Embryonic facial prominence (tissue), 1 donor: ENCODE results near the gene PIP5K1B.

Experiments
- DNase-seq: peaks from one replicate; pipeline ENCODE4 v3.0.0-alpha.2; 2016; ENCODE audit errors: extremely low spot score

PIP5K1B gene

GRCh38 chr9:68953771-68954170 is 248.7 kb downstream of the PIP5K1B start:
- no peak for DNase-seq

DNA sequence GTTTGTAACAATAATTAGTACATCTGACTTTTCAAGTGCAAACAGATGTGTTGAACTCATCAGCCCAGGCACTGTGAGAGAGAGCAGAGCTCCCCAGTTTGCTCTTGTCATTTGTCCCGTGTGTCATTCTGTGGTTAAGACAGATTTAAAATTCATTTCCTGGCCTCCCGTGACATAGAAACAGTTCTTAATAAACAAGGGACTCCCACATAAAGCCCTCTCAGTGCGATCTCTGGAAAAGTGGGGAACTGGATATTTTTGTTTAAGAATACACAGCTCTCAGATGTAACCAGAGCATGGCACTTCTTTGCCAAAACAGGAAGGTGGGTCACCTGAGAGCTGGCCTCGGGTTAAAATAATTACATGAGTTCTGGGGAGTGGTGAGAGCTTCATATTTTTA is 250.3 kb downstream of the PIP5K1B start:
- no peak for DNase-seq

- no peak for DNase-seq
Measured at GRCh38 chr9:68957479-68957878, 252.4 kb downstream of the PIP5K1B start.

GRCh38 chr9:68961587-68961986 is 256.5 kb downstream of the PIP5K1B start:
- no peak for DNase-seq

- DNase-seq, result no peak
Measured at GRCh38 chr9:68963416-68963815, 258.4 kb downstream of the PIP5K1B start.

DNA sequence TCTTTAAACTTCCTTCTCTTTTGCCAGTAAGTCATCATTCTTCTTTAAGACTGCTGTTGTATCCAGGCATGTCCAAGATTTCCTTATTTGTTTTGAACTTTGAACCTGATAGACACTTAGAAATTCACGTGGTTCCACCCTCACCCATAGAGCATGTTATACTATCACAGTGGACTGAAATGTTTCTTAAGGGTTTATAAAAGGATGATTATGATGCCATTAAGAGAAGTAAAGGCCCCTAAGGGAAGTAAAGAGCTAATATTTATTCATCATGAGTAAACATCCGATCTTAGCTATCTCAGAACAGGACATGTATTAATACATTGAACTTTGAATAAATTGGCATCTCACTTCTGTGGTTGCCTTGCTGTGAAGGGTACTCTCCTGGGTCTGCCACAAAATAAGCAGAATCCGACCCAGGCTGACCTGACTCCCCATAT is 259.1 kb downstream of the PIP5K1B start:
- DNase-seq, result no peak

- no peak for DNase-seq
Measured at GRCh38 chr9:68964765-68965164, 259.7 kb downstream of the PIP5K1B start.

DNA sequence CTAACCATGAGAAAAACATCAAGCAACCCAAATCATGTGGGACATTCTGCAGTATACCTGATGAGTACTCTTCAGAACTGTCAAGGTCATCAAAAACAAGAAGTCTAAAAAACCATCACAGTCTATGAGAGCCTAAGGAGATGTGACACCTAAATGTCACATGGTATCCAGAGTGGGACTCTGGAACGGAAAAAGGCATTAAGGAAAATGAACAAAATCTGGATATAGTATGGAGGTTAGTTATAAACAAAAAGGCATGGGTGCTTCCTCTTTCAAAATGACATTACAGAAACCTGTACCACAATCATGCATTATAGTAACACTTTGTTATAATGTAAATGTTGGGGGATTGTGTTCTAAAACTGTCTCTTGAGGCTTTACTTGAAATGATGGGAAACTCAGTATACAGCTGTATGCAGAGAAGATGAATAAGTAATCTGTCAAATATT is 261.5 kb downstream of the PIP5K1B start:
- no peak for DNase-seq

DNA sequence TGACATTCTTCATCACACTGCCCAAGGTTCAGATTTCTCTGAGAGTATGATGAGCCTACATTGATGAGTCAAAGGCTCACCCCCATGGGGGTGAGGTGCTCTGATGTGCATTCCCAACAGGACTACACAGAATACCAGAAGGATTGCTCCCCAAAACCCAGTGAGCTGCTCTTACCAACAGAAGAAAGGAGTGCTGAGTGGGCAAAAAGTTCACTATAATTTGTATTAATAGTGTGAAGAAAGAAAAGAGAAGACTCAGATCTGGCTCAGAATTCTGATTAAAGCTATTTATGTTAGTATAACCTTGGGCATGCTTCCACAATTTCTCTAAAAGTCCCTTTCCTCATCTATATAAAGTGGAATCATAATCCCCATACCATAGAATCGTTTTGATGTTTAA is 262.8 kb downstream of the PIP5K1B start:
- DNase-seq, result no peak

- DNase-seq, result no peak
Measured at GRCh38 chr9:68969538-68969937, 264.5 kb downstream of the PIP5K1B start.

GRCh38 chr9:68970151-68970550 is 265.1 kb downstream of the PIP5K1B start:
- DNase-seq, result no peak

DNA sequence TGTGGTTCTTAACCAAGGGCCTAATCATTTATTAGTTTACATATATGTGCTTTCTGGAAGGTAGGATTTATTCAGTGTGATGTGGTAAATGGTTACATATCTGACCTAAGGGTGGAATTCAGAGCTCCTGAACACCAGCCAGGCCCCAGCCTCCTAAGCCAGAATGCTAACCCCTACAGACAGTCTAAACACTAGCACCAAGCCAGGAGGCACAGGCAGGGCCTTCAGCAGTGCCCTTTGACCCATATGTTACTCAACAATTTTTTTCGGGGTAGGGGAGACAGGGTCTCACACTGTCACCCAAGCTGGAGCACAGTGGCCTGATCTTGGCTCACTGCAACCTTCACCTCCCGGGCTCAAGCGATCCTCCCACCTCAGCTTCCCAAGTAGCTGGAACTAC is 268.6 kb downstream of the PIP5K1B start:
- DNase-seq, result no peak

GRCh38 chr9:68974431-68974830 is 269.4 kb downstream of the PIP5K1B start:
- DNase-seq, result no peak

DNA sequence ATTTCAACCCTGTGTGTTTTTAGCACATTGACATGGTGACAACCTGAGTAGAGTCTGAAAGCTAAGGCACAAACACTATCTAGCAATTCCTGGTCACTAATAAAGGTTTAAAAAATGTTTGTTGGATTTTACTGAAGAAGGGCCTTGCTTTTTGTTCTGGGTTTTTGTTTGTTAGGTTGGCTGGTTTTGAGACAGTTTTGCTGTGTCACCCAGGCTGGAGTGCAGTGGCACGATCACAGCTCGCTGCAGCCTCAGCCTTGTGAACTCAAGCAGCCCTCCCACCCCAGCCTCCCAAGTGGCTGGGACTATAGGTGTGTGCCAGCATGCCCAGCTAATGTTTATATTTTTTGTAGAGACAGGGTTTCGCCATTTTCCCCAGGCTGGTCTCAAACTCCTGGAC is 269.9 kb downstream of the PIP5K1B start:
- no peak for DNase-seq

- no peak for DNase-seq
Measured at GRCh38 chr9:68975365-68976043, 270.5 kb downstream of the PIP5K1B start.

DNA sequence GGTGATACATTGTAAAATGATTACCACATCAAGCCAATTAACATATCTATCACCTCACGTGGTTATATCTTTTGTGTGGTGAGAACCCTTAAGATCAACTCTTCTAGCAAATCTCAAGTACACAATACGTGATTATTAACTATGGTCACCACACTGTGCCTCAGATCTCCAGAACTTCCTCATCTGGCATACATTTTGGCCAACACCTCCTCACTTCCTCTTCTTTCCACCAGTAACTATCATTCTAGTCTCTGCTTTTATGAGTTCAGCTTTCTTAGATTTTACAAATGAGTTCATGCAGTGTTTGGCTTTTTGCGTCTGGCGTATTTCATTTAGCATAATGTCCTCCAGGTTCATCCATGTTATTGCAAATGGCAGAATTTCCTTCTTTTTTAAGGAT is 273.0 kb downstream of the PIP5K1B start:
- no peak for DNase-seq

- no peak for DNase-seq
Measured at GRCh38 chr9:68978501-68978900, 273.5 kb downstream of the PIP5K1B start.

- no peak for DNase-seq
Measured at GRCh38 chr9:68979538-68980314, 274.7 kb downstream of the PIP5K1B start.

DNA sequence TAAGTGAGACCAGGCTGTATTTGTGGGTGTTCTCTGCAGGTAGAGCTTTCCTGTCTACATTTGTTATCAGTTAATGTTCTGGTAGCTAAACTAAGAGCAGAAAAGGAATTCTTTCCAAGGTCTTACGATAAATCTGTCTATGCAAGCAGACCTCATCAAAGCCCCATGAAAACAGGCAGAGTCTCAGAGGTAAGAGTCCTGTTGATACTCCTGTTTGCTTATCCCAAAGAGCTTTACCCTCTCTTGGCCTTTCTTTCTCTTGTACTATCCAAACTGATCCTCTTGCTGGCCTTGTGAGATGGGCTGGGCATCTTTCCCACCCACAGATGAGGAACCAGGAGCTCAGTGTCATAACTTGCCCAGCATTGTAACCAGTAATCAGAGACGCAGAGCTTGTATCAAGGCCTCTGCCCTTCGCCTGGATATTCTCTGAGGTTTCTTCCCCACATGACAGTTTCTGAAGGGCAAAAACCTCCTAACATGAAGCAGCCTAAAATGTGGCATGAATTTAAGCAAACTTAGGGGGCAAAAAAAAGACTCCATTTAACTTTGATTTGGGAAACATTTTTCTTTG is 275.4 kb downstream of the PIP5K1B start:
- DNase-seq, result no peak

- no peak for DNase-seq
Measured at GRCh38 chr9:68981789-68982188, 276.7 kb downstream of the PIP5K1B start.

- DNase-seq, result no peak
Measured at GRCh38 chr9:68983008-68983411, 278.0 kb downstream of the PIP5K1B start.

DNA sequence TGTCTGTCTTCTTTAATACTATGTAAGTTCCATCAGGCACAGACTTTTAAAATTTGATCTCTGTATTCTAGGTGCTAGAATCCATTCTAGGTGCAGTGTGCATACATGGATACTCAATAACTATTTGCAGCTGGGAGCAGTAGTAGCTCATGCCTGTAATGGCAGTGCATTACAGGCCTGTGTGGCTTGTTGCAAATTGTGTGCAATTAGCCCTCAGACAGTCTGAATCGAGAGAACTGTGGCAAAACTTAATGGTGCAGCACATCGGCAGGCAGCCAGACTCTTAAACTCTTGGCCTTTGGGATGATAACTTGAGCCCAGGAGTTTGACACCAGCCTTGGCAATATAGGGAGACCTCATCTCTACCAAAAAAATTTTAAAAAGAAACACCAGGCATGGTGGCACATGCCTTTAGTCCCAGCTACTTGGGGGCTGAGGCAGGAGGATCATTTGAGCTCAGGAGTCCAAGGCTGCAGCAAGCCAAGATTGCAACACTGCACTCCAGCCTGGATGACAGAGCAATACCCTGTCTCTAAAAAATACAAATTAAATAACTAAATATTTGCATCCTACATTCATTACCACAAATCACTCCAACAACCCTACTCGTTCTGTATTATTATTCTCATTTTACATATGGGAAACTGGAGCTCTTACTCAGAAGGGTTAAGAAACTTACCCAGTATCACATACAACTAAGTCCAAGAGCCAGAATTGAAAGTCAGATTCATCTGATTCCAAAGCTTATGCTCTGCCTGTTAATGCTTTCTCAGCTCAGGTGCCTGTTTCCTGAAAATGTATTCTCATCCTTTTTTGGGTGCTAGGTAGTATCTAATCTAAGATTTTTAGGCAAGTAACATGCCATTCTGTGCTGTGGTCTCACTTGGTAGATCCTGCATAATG is 278.7 kb downstream of the PIP5K1B start:
- DNase-seq, result no peak
